Measurements from ENCODE around the gene KCNC3.

Gene KCNC3

DNA sequence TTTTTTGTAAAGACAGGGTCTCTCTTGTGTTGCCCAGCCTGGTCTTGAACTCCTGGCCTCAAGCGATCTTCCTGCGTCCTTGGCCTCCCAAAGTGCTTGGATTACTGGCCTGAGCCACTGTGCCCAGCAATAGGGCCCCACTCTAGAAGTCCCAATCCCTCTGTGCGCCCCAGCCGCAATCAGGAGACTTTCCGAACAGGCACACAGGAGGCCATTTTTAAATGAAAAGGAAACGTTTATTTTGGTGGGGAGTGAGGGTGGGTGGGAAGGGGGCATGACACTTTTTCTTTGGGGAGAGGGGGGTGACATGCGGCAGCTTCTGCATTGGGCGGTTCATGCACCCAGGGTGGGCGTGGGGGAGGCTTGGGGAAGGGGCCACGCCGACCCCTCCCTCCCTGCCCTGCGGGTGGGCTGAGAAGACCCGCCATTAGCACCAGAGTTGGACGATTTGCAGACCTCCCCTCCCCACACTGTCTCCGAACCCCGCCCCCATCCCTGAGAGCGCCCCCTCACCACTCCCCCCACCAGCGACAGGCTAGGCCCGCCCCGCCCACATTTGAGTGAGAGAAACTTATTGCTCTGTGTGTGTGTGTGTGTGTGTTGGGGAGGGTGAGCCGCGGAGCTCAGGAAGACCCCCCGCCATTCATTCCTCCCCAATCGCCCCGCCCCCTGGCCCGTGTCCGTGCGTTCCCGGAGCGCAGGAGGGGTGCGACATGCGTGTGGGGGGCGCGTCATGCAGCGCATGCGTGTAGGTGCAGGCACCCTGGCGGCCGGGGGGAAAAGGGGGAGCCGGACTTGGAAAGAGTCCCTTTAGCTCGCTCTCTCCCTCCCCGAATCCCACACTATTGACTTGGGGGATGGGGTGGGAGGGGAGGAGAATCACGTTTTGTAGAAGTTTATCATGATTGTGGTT, 17.2 kb downstream of the KCNC3 start:
- DNase-seq (ENCODE audit: low spot score): no peak

DNA sequence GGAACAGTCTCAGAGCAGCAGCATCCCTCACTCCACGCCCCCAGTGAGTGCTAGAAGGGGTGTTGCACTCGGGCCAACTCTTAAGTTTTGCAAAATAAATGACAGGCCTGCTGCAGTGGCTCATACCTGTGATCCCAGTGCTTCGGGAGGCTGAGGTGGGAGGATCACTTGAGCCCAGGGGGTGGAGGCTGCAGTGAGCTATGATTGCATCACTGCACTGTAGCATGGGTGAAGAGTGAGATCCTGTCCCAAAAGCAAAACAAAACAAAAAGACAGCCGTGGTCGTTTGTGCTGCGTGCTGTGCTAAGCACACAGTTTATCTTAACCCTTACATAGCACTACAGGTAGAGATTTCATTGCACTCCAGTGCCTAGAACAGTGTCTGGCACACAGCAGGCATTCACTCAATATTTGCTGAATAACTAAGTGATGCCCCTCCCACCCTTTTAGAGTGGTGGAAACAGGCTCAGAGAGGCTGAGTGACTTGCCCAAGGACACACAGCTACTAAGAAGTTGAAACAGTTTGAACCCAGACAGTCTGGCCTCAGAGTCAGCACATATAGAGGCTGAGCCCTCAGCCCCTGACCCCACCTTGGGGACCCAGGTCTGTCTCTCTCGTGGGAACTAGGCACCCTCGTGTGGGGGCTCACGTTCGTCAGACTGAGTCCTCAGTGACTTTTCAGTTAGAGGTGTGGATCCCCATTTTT, 18.3 kb downstream of the KCNC3 start:
- no peak for DNase-seq (ENCODE audit: low spot score)

- DNase-seq (ENCODE audit: low spot score): no peak
These were observed 19.6 kb downstream of the KCNC3 start for GRCh38 chr19:50309396-50310125.

- DNase-seq (ENCODE audit: low spot score): no peak
These were observed 20.2 kb downstream of the KCNC3 start for GRCh38 chr19:50308991-50309390.

GRCh38 chr19:50303558-50303957, 25.6 kb downstream of the KCNC3 start:
- DNase-seq (ENCODE audit: low spot score): no peak

DNA sequence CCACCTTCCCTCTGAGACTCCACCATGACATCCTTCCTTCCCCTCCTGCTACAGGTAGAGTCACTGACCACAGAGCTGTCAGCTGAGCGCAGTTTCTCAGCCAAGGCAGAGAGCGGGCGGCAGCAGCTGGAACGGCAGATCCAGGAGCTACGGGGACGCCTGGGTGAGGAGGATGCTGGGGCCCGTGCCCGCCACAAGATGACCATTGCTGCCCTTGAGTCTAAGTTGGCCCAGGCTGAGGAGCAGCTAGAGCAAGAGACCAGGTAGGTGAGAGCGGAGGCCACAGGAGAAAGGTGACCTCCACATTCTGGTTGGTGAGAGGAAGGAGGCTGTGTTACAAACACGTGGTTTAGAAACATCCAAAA, 27.6 kb downstream of the KCNC3 start:
- no peak for DNase-seq (ENCODE audit: low spot score)

DNA sequence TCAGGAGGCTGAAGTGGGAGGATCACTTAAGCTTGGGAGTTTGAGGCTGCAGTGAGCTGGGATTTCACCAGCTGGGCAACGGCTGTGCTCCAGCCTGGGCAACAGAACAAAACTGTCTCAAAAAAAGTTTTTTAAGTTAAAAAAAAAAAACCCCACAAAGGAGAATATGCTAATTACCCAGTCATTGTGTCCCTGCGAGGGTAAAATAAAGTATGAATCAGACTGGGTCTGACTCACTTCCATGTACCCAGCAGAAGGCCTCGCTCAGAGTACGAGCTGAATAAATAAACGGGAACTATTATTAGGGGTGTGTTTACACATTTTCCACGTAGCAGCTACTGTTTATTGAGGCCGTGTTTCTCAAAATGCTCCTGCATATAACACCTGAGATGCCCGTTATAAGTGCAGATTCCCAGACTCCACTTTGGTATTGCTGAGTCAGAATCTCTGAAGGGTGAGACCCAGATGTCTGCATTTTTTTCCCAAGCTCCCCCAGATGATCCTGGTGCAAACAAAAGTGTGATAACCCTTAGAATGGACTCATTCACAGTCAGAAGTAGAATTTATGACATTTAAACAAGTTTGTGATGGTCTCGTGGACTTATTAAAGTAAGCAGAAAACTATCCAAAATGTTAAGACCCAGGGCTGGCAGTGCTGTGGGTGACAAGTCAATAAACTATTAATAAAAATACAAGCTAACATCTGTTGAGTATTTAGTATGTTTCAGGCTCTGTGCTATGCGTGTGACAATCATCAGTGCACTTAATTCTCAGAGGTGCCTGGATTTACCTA, 28.2 kb downstream of the KCNC3 start:
- DNase-seq (ENCODE audit: low spot score): peak; percentile 76

- peak; percentile 6 for DNase-seq (ENCODE audit: low spot score)
These were observed 29.1 kb downstream of the KCNC3 start for GRCh38 chr19:50300051-50300450.

DNA sequence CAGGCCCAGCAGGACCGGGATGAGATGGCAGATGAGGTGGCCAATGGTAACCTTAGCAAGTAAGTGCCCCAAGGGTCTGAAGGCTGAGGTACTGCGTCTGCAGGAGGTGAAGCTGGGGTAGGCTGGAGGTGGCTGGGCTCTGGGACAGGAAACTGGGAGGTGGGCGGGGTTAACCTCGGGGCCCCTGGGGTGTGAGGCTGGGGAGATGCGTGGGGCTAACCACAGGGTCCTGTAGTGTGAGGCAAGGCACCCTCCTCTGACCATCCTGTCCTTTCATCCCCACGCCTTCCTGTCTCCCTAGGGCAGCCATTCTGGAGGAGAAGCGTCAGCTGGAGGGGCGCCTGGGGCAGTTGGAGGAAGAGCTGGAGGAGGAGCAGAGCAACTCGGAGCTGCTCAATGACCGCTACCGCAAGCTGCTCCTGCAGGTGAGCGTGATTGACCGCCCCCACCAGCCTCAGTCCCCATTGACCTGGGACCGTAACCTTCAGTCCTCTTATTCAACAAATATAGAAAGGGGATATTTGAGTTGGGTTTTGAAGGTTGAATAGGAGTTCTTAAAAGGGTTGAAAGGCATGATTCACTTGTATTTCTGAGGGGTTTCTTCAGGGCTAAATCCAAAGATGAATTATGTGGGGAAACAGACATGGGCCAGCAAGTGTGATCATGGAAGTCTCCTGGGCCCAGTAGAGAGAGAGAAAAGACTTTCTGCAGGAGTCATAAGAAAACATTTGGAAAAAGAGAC, 35.7 kb downstream of the KCNC3 start:
- no peak for DNase-seq (ENCODE audit: low spot score)

- no peak for DNase-seq (ENCODE audit: low spot score)
These were observed 36.9 kb downstream of the KCNC3 start for GRCh38 chr19:50292216-50292827.

GRCh38 chr19:50290775-50291174, 38.4 kb downstream of the KCNC3 start:
- DNase-seq (ENCODE audit: low spot score): no peak

GRCh38 chr19:50290011-50290410, 39.2 kb downstream of the KCNC3 start:
- DNase-seq (ENCODE audit: low spot score): no peak

DNA sequence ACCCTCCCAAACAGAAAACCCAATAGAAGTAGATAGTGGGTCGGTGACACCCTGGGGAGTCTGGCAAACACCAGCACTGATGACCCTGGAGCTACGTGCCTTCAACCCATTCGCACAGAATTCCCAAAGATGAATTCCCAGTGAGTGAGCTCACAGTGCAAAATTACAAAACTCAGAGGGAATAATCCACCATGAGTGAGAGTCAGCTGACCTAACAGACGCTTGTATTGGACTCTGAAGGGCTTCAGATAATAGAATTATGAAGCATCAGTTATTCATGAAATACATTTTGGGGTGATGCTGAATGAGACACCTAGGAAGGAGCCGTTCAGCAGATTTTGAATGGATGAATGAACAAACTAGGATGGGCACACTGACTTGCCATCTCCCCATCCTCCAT, 40.2 kb downstream of the KCNC3 start:
- DNase-seq (ENCODE audit: low spot score): no peak

DNA sequence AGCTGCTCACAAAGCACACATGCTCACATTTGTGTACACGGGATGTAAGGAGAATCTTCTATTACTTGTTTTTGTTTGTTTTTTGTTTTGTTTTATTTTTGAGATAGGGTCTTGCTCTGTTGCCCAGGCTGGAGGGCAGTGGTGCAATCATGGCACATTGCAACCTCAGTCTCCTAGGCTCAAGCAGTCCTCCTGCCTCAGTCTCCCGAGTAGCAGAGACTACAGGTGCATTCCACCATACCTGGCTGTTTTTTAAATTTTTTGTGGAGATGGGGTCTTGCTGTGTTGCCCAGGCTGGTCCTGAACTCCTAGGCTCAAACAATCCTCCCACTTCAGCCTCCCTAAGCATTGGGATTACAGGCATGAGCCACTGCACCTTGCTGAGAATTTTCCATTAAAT, 41.8 kb downstream of the KCNC3 start:
- no peak for DNase-seq (ENCODE audit: low spot score)

- DNase-seq (ENCODE audit: low spot score): no peak
These were observed 42.7 kb downstream of the KCNC3 start for GRCh38 chr19:50286443-50286842.

GRCh38 chr19:50285833-50286232, 43.3 kb downstream of the KCNC3 start:
- no peak for DNase-seq (ENCODE audit: low spot score)

- DNase-seq (ENCODE audit: low spot score): no peak
These were observed 47.7 kb downstream of the KCNC3 start for GRCh38 chr19:50281491-50281890.

- no peak for DNase-seq (ENCODE audit: low spot score)
These were observed 48.2 kb downstream of the KCNC3 start for GRCh38 chr19:50280983-50281382.

DNA sequence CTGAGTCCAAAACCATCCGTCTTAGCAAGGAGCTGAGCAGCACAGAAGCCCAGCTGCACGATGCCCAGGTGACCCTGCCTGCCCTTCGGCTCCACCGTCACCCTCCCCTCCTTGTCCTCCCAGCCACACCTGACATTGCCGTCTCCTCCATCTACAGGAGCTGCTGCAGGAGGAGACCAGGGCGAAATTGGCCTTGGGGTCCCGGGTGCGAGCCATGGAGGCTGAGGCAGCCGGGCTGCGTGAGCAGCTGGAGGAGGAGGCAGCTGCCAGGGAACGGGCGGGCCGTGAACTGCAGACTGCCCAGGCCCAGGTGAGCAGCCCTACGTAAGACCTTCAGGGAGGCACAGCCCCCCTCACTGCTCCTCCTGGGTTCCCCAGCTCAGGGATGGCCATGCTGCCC, 49.1 kb downstream of the KCNC3 start:
- no peak for DNase-seq (ENCODE audit: low spot score)

GRCh38 chr19:50277966-50278580, 51.1 kb downstream of the KCNC3 start:
- DNase-seq (ENCODE audit: low spot score): no peak

Data from kidney capillary endothelial cell (primary cell).